ENCODE data around the gene APEX1.

GRCh38 chr14:20413744-20414082 is 41.3 kb upstream of the APEX1 start:
- TF ChIP-seq, protein P1, sequence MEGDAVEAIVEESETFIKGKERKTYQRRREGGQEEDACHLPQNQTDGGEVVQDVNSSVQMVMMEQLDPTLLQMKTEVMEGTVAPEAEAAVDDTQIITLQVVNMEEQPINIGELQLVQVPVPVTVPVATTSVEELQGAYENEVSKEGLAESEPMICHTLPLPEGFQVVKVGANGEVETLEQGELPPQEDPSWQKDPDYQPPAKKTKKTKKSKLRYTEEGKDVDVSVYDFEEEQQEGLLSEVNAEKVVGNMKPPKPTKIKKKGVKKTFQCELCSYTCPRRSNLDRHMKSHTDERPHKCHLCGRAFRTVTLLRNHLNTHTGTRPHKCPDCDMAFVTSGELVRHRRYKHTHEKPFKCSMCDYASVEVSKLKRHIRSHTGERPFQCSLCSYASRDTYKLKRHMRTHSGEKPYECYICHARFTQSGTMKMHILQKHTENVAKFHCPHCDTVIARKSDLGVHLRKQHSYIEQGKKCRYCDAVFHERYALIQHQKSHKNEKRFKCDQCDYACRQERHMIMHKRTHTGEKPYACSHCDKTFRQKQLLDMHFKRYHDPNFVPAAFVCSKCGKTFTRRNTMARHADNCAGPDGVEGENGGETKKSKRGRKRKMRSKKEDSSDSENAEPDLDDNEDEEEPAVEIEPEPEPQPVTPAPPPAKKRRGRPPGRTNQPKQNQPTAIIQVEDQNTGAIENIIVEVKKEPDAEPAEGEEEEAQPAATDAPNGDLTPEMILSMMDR (IDR thresholded peaks at IDR 0.05): no peak
- no peak for TF ChIP-seq EZH2phosphoT487 (IDR thresholded peaks at IDR 0.05)
